ENCODE data around the gene DCLK2.

DCLK2 gene

GRCh38 chr4:150123087-150123486 is 44.8 kb downstream of the DCLK2 start:
- DNase-seq: no peak

DNA sequence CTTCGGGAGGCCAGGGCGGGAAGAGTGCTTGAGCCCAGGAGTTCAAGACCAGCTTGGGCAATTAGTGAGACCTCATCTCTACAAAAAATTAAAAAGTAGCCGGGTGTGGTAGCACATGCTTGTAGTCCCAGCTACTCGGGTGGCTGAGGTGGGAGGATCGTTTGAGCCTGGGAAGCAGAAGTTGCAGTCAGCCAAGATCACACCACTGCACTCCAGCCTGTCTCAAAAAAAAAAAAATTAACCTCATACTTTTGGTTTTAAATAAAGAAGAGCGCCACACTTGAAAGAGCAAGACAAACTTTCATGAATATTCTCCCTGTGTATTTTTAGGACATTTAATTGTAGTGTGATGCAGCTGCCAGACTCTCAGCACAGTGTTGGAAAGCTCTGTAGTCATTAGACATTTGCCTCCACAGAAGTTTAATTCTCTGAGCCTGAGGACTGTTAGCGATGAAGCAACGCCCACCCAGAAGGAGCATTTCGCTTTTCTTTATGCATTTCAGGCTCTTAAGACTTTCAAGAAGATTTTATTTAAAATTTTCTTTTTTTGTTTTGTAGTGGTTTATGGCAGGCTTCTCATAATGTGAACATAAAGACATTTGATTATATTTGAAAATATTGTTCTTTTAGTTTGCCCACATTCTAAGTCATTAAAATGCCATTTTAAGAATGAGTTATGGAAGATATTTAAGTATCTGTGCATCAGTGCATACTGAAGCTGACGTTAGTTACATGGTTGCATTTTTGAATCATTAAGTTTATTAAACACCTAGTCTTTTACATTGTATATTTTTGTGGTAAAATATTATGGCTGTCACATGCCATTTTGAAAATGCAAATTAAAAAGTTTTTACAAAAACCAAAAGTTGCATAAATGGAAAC is 45.8 kb downstream of the DCLK2 start:
- DNase-seq: no peak

- no peak for DNase-seq
These were observed 48.1 kb downstream of the DCLK2 start for GRCh38 chr4:150126201-150126863.

GRCh38 chr4:150126864-150127203 is 48.6 kb downstream of the DCLK2 start:
- DNase-seq: no peak

- DNase-seq: no peak
These were observed 49.5 kb downstream of the DCLK2 start for GRCh38 chr4:150127757-150128156.

DNA sequence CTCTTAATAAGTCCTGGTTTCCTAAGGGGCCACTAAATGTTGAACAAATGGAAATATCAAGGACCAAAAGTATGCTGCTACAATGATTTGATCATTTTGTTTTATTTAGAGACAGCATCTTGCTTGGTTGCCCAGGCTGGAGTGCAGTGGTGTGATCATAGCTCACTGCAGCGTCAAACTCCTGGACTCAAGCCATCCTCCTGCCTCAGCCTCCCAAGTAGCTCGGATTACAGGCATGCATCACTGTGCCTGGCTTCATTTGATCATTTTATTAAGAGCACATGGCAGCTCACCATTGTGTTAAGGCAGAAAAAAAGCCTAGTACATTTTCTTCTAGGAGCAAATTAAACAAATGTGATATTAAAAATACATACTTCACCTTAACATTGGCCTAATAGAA is 52.7 kb downstream of the DCLK2 start:
- no peak for DNase-seq

- DNase-seq: no peak
These were observed 53.5 kb downstream of the DCLK2 start for GRCh38 chr4:150131581-150132228.

GRCh38 chr4:150133605-150134004 is 55.4 kb downstream of the DCLK2 start:
- no peak for DNase-seq

DNA sequence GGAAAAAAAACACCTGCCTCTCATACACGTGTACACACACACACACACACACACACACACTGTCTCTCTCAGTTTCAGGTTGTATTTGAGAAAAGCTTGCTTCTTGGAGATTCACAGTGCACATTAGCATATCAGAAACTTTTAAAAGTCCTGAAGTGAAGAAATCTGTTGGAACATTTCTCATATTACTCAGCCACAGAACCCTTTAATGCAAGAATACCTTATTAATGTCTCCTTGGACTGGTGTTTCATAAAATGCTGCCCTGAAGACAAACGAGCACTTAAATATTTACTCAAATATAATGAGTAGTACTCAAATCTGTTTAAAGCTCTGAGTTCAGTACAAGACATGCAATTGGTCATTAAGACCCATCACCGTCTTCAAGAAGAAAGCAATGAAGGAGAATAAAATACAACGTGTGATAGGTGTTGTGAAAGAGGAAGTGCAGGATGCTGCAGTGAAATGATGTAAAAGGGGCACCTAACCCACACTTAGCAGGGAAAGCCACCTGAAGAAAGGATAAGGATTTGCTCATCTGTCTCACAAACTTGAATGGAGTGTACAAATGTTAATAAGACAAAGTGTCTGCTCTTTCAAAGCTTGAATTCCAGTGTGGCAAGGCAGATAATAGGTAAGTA is 57.0 kb downstream of the DCLK2 start:
- DNase-seq: no peak

- DNase-seq: no peak
These were observed 57.8 kb downstream of the DCLK2 start for GRCh38 chr4:150136036-150136435.

GRCh38 chr4:150136481-150136880 is 58.2 kb downstream of the DCLK2 start:
- DNase-seq: no peak

DNA sequence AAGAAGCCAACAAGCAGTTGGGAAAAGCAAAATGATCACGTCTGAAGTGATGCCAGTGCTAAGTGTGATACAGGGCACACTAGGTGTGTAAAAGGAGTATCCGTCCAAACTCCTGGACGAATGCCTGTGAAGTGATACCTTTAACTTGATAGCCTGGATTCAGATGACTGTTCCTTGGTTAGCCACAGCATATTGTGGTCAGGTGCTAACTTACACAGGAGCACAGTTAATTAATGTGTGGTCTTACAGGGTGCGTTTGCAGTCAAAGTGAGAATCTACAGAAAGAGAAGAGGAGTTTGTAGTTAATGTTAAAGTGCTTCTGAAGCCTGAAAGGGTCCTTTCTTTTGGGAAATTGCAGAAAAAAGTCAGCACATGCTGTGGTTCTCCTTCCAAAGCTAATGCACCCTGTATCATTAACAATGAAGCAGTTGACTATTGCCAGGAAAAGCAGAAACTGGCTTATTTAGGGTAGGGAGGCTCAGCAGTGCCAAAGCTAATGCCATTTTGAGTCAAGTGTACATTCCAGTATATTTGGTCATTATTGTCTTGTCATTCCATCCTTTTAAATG is 61.1 kb downstream of the DCLK2 start:
- DNase-seq: no peak

DNA sequence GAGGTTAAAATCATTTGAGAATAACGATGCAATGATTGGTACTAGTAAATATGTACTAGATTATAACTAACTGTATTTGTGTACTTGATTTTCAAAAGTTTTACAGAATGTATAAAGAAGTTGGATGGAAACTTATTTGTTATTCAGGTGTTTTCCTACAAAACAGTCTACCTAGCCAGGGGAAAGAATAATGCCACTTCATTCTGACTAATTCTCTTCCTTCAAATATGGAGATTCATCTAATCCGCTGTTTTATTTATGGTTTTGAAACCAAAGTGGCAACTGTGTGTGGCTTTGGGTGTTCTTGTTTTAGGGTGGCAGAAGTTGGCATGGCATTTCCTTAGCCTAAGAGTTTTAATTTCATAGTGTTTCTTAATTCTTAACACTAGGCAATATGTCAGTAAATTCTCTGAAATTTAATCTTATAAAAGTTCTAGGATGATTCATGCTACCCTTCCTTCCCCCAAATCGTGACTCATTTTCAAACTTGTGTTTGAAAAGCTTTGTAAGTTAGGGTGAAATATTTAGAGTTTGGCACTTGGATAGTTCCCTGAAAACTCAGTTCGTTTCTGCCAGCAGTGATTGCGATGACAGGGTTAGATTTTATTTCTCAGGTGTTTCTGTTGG is 62.6 kb downstream of the DCLK2 start:
- no peak for DNase-seq

DNA sequence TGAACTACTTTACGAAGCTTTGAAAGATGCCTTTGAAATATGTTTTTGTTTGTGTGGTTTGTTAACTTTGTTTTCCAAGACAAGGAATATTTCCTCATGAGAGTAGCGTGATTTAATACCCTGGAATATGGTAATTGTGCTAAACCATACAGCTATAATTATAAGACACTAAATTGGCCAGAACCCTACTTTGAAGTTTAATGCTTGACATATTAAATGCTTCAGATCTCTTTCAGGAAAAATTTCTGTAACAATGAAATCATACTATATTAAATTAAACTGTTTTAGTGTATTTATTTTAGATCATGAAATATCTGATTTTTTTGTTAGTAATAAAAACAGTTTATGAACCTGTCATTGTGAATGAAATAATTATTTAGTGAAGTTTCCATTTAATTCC is 63.5 kb downstream of the DCLK2 start:
- DNase-seq: no peak

DNA sequence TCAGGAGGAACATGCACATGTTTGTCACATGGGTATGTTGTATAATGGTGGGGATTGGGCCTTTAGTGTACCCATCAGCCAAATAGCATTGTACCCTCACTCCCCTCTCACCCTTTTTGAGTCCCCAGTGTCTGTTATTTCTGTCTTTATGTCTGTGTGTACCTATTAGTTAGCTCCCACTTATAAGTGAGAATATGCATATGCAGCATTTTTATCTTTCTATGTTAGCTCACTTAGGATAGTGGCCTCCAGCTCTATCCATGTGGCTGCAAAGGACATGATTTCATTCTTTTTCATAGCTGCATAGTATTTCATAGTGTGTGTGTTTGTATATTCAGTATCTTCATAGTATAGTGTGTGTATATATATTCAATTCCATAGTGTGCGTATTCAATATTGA is 64.6 kb downstream of the DCLK2 start:
- DNase-seq: no peak

DNA sequence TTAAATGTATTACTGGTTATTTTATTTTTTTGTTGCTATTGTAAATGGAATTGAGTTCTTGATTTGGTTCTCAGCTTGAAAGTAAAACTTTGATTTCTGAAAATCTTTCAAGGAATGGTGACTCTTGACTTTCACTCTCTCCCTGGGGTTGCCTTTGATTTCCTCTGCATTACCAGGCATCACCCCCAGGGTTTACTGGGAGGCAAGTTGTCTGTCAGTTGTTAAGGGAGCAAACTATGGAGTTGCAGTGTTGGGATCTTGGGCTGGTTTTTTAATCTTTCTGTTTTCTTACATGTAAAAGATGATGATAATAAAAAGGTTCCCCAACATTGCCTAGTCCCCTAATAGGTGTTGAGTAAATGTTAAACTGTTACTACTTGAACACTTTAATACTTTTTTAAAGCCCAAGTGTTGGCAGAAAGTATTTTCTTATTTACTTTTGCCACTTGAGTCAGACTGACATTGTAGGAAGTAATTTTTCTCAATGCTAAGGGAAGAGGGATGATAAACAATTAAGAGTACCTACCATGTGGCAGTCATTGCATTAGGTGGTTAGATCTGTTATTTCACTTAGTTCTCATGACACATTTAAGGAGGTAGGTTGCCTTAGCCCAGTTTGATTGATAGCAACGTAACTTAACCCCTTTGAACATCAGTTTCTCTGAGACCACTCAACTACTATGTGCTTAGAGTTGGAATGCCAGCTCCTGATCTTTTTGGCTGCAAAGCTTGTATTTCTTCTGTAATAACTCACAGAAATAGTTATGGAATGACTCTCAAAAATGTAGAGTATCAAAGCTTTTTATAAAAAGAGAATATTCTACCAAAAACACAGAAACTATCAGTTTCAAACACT is 67.1 kb downstream of the DCLK2 start:
- DNase-seq: no peak

DNA sequence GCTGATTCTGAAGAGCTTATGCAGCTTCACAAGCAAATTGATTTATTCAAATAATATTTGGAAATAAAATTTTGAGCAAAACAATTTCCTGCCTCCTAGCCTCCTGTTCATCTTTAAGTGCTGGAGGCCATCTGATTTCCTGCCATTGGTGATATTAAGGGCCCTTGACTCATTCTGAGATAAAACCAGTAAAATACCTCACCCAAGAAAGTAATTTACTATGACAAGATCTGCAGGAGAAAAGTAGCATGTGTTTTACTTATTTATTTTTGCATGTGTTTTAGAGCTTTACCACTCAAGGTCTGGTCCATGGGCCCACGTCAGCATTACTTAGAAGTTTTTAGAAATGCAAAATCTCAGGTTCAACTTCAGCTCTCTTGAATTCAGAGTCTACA is 67.7 kb downstream of the DCLK2 start:
- no peak for DNase-seq

DNA sequence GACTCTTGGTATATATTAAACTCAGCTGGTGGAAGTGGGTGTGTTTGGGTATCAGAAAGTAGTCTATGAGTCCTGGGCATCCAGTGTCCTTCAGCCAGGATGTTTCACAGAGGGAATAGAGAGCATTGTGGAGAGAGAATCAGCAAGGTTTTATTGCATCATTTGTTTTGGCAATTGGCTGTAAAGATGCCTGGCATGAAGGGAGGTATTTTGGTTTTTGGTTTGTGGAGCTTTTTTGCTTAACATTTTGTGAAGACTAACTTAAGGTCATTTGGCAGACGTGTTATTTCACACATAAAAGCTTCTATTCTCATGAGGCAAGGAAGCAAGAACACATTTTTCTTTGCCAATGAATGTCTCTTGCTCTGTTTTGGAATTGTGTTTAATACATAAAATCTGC is 71.1 kb downstream of the DCLK2 start:
- DNase-seq: no peak

DNA sequence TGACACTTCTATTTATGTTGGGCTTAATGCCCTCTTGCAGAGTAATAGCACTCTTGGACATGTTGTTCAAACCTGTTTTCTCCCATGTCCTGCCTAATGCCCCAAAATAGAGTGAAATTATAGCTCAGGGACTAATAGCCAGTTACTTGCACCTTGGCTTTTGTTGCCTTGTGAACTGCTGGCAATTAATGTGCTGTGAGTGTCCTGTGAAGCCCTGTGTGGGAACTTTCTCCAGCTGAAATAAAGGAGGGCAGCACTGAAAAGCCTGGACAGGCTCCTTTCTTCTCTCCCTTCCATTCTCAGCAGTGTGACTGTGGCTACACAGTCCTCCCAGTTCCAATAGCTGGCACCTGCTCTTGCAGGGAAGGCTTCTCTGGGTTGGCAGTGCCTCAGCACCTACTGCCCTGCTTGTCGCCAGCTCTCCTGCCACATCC is 72.4 kb downstream of the DCLK2 start:
- no peak for DNase-seq

DNA sequence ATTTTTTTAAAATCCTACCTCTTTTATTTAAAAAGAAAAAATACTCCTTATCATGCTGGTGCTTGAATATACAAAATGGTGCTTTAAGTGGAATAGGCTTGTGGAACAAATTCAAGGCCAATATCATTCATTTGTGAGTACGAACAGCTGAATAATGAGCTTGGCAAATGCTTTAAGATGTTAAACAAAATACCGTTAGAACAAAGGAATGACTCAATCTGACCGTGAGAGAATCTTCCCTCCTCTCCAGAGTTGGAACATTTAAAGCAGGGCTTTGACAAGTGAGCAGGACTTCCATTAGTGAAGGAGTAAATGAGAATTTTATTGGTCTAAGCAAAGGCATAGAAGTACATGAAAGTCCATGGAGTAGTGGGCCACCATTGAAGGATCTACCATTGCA is 74.5 kb downstream of the DCLK2 start:
- DNase-seq: no peak

- DNase-seq: no peak
These were observed 77.1 kb downstream of the DCLK2 start for GRCh38 chr4:150155391-150155790.

- no peak for DNase-seq
These were observed 78.3 kb downstream of the DCLK2 start for GRCh38 chr4:150156543-150156942.
